PC-9 (cell line): ENCODE data around the gene CNN3. TPM values are rescaled to one million over a fixed set of nuclear protein-coding genes. Genes with fewer than 3 reads are reported as not detected.

Experiments
- BruUV-seq: library from RNA; stranded (reverse); fragments of 400-500 nt; replicated peaks from 2 replicates; lab custom pipeline; 2021; lab: Mats Ljungman, UMichigan
- CTCF ChIA-PET: fragments of 300-600 bp; sonication (Branson Sonifier 250); formaldehyde crosslinking; loops from one replicate; lab custom pipeline; 2022; ENCODE audit warnings: antibody characterized with exemption; lab: Charles Lee
- POLR2A ChIA-PET: fragments of 300-600 bp; sonication (Branson Sonifier 250); formaldehyde crosslinking; loops from one replicate; lab custom pipeline; 2022; ENCODE audit warnings: antibody characterized with exemption; ENCODE audit not compliant: unreplicated experiment; lab: Charles Lee
- DNase-seq, 2 experiments: peaks; one replicate each; pipeline versions ENCODE4 v3.0.0 to v3.0.0-alpha.2; 2015 to 2022; ENCODE audit warnings: mixed read lengths in 1 of 2
- H2AFZ ChIP-seq: fragments of 200-600 bp; sonication (generic); 2 replicates; pipeline ENCODE4 v1.8.1; 2017; ENCODE audit warnings: antibody characterized with exemption
- H3F3A ChIP-seq: fragments of 200-600 bp; sonication (generic); 2 replicates; pipeline ENCODE4 v1.8.1; 2017; ENCODE audit warnings: antibody characterized with exemption, mild to moderate bottlenecking, low read depth; ENCODE audit not compliant: insufficient read depth
- H3K27ac ChIP-seq: fragments of 200-600 bp; sonication (generic); 2 replicates; pipeline ENCODE4 v1.6.1; 2016; ENCODE audit warnings: mixed run types
- H3K27me3 ChIP-seq: fragments of 200-600 bp; sonication (generic); 2 replicates; pipeline ENCODE4 v1.6.1; 2016; ENCODE audit warnings: low read depth, mixed run types; ENCODE audit not compliant: insufficient read depth
- H3K36me3 ChIP-seq: fragments of 200-600 bp; sonication (generic); 2 replicates; pipeline ENCODE4 v1.6.1; 2016; ENCODE audit warnings: low read depth, mixed run types
- H3K4me1 ChIP-seq: fragments of 200-600 bp; sonication (generic); replicated peaks from 2 replicates; pipeline ENCODE4 v1.6.1; 2016; ENCODE audit warnings: mixed run types; ENCODE audit not compliant: insufficient read depth
- H3K4me2 ChIP-seq: fragments of 200-600 bp; sonication (generic); 2 replicates; pipeline ENCODE4 v1.6.1; 2017; ENCODE audit warnings: mixed run types
- H3K4me3 ChIP-seq: fragments of 200-600 bp; sonication (generic); 2 replicates; pipeline ENCODE4 v1.6.1; 2016; ENCODE audit warnings: mixed run types
- H3K79me2 ChIP-seq: fragments of 200-600 bp; sonication (generic); 2 replicates; pipeline ENCODE4 v1.6.1; 2017; ENCODE audit warnings: low read depth, mixed run types
- H3K9me2 ChIP-seq: fragments of 200-600 bp; sonication (generic); 2 replicates; pipeline ENCODE4 v1.8.1; 2017; ENCODE audit warnings: mild to moderate bottlenecking; ENCODE audit not compliant: insufficient read depth
- H3K9me3 ChIP-seq: fragments of 200-600 bp; sonication (generic); 2 replicates; pipeline ENCODE4 v1.8.1; 2016; ENCODE audit warnings: low read depth; ENCODE audit not compliant: insufficient read depth
- H4K20me1 ChIP-seq: fragments of 200-600 bp; sonication (generic); 2 replicates; pipeline ENCODE4 v1.8.1; 2017; ENCODE audit not compliant: insufficient read depth
- EZH2 ChIP-seq: fragments of 200-600 bp; sonication (generic); IDR thresholded peaks from 2 replicates; pipeline ENCODE4 v1.8.0; 2017; ENCODE audit warnings: antibody characterized with exemption, low read depth
- intact Hi-C: fragments of 100-400 bp; cut with micrococcal nuclease; formaldehyde crosslinking; loops from one replicate; pipeline ENCODE4 v1.10.0; 2022; ENCODE audit not compliant: unreplicated experiment
- total RNA-seq: library from RNA; stranded (reverse); gene quantifications from 2 replicates; pipeline ENCODE4 v1.2.3, GENCODE V29; 2021
- TF ChIP-seq, protein P1 (sequence below): fragments of 200-600 bp; sonication (generic); conservative IDR thresholded peaks from 2 replicates; pipeline ENCODE4 v1.6.1; 2017; ENCODE audit warnings: mixed run types, antibody characterized with exemption, mild to moderate bottlenecking, moderate library complexity

CNN3 gene
- total RNA-seq, 1 experiment from 2014 or later, result 135 TPM

DNA sequence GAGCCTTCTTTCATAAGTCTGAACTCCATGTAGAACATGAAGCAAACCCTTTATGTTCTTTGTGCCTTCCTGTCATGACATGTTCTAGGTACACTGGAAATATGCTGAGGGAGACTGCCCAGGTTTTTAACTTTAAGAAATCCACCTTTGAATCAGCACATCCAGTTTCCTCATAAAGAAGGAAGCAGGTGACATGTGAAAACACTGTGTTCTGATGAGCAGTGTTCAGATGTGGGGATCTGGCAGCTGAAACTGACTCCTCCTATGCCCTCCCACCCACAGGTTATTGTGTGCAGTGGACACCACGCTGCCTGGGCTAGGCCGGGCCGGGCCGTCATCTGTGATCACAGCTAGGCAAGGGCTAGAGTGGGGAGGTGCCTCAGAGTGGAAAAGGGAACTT, 51.1 kb downstream of the CNN3 start:
- Histone ChIP-seq H3K27me3 (no peaks in the 10 kb centered on the region), H3K36me3 (no peaks in the 10 kb centered on the region), H3K9me2 (no peaks in the 10 kb centered on the region), H2AFZ (no peak overlapping the region), H3K4me2 (no peak overlapping the region), H3K27ac (no peak overlapping the region), H3K4me1 (no peaks in the 10 kb centered on the region), H3K9me3 (peaks cover 5% of the 10 kb centered on the region; the same call in 1 of the 2 replicates), H3F3A (no peaks in the 10 kb centered on the region), H4K20me1 (no peaks in the 10 kb centered on the region), H3K4me3 (no peak overlapping the region), H3K79me2 (no peaks in the 10 kb centered on the region)
- intact Hi-C loops, result no loop called here
- BruUV-seq, result no TSS peak
- CTCF ChIA-PET, result no interaction called here
- no peak for TF ChIP-seq EZH2
- TF ChIP-seq, protein P1, sequence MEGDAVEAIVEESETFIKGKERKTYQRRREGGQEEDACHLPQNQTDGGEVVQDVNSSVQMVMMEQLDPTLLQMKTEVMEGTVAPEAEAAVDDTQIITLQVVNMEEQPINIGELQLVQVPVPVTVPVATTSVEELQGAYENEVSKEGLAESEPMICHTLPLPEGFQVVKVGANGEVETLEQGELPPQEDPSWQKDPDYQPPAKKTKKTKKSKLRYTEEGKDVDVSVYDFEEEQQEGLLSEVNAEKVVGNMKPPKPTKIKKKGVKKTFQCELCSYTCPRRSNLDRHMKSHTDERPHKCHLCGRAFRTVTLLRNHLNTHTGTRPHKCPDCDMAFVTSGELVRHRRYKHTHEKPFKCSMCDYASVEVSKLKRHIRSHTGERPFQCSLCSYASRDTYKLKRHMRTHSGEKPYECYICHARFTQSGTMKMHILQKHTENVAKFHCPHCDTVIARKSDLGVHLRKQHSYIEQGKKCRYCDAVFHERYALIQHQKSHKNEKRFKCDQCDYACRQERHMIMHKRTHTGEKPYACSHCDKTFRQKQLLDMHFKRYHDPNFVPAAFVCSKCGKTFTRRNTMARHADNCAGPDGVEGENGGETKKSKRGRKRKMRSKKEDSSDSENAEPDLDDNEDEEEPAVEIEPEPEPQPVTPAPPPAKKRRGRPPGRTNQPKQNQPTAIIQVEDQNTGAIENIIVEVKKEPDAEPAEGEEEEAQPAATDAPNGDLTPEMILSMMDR, result no peak
- POLR2A ChIA-PET, result no interaction called here
- no peak for DNase-seq

DNA sequence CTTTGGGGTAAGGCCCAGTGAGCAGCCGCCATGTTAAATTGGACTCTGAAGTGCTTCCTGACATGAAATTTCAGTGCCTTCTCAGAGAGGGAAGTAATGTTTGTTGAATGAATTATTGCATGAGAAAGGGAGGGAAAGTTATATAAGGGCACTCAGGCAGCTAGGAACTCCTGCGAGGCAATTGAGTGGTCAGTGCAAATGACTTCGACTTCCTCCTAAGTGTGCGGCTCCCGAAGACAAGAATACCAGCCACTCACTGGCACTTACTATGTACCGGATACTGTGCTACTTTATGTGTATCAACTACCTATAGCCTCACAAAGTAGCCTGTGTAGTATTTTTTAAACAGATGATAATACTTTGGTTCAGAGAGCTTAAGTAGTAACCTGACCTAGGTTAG, 52.5 kb downstream of the CNN3 start:
- Histone ChIP-seq H4K20me1 (no peaks in the 10 kb centered on the region), H2AFZ (no peak overlapping the region), H3K27me3 (no peaks in the 10 kb centered on the region), H3K9me3 (peaks cover 5% of the 10 kb centered on the region; the same call in 1 of the 2 replicates), H3K36me3 (no peaks in the 10 kb centered on the region), H3K4me2 (no peak overlapping the region), H3K79me2 (no peaks in the 10 kb centered on the region), H3K4me1 (no peaks in the 10 kb centered on the region), H3K9me2 (no peaks in the 10 kb centered on the region), H3K4me3 (no peak overlapping the region), H3K27ac (no peak overlapping the region), H3F3A (no peaks in the 10 kb centered on the region)
- no peak for DNase-seq
- intact Hi-C loops, result no loop called here
- no peak for TF ChIP-seq EZH2
- TF ChIP-seq, protein P1, result no peak
- BruUV-seq, result no TSS peak
- ChIA-PET POLR2A (no interaction called here), CTCF (no interaction called here)

DNA sequence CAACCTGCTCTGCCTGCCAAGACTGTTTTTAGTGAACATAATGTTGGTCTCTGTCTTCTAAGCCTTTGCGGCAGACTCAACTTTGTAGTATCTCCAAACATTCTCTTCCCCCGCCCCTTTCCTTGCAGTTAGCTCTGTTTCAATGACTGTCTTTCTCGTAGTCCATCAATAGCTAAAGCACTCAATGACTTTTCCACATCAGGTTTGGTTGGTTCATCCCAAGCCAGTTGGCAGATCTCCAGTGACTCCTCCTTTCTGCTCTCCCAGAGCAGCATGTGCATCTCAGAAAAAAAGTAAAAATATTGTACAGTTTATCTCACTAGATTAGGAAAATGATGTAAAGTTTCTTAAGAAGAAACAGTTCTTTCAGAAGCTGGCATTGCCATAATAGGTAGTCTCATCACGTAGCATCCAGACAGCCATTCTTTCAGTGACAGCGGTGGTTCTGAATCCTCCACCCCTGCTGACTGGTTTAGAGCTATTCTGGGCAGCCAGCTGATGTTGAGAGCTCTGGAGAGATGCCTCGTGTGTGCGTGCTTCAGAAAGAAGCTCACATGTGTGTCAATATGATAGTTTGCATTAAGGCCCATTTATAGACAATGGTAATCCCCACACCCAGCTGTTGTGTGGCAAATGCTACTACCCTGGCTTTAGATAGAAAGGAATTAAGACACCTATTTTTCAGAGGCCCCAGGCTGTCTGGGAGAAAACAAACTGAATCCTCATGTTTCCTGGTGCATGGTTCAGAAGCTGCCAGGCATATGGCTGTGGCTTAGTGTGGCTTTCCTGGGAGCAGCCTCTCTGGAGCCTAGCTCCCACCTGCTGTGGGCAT, 53.2 kb downstream of the CNN3 start:
- Histone ChIP-seq H3K27ac (no peak overlapping the region), H4K20me1 (no peaks in the 10 kb centered on the region), H3K79me2 (no peaks in the 10 kb centered on the region), H2AFZ (no peak overlapping the region), H3K4me2 (no peak overlapping the region), H3K27me3 (no peaks in the 10 kb centered on the region), H3K9me2 (no peaks in the 10 kb centered on the region), H3K36me3 (no peaks in the 10 kb centered on the region), H3K4me3 (no peak overlapping the region), H3K4me1 (no peaks in the 10 kb centered on the region), H3K9me3 (peaks cover 5% of the 10 kb centered on the region; the same call in 1 of the 2 replicates), H3F3A (no peaks in the 10 kb centered on the region)
- DNase-seq, result no peak
- intact Hi-C loops, result no loop called here
- POLR2A ChIA-PET, result no interaction called here
- TF ChIP-seq EZH2, result no peak
- TF ChIP-seq, protein P1, result no peak
- BruUV-seq, result no TSS peak
- CTCF ChIA-PET, result no interaction called here
